GM23338 (cell line): Measurements from ENCODE around the gene DRD4. TPM values are rescaled to one million over a fixed set of nuclear protein-coding genes. Genes with fewer than 3 reads are reported as not detected.

Experiments used
- ATAC-seq: fragments of 200-7000 bp; cut with Tn5 transposase; 3 replicates; pipeline ENCODE4 v1.9.1; 2020
- DNase-seq: peaks from one replicate; pipeline ENCODE4 v3.0.0-alpha.2; 2015; ENCODE audit warnings: low spot score
- H2AFZ ChIP-seq: fragments of 200-600 bp; sonication (generic); 2 replicates; pipeline ENCODE4 v1.8.0; 2016; ENCODE audit warnings: antibody characterized with exemption, mild to moderate bottlenecking, moderate library complexity
- H3F3A ChIP-seq: fragments of 200-600 bp; sonication (generic); replicated peaks from 2 replicates; pipeline ENCODE4 v1.8.0; 2017; ENCODE audit warnings: antibody characterized with exemption, mixed run types, low read depth
- H3K27ac ChIP-seq: fragments of 200-600 bp; sonication (generic); 2 replicates; pipeline ENCODE4 v1.6.1; 2016; ENCODE audit warnings: low read depth
- H3K27me3 ChIP-seq: fragments of 200-600 bp; sonication (generic); 2 replicates; pipeline ENCODE4 v1.8.0; 2016; ENCODE audit warnings: mild to moderate bottlenecking, mixed run types, moderate library complexity; ENCODE audit not compliant: insufficient read depth
- H3K36me3 ChIP-seq: fragments of 200-600 bp; sonication (generic); 2 replicates; pipeline ENCODE4 v1.8.0; 2016; ENCODE audit warnings: mild to moderate bottlenecking; ENCODE audit not compliant: insufficient read depth
- H3K4me1 ChIP-seq: fragments of 200-600 bp; sonication (generic); 2 replicates; pipeline ENCODE4 v1.8.0; 2016; ENCODE audit warnings: mild to moderate bottlenecking, moderate library complexity; ENCODE audit not compliant: insufficient read depth
- H3K4me2 ChIP-seq: fragments of 200-600 bp; sonication (generic); 2 replicates; pipeline ENCODE4 v1.7.1; 2017; ENCODE audit warnings: mixed run types
- H3K4me3 ChIP-seq: fragments of 200-600 bp; sonication (generic); 2 replicates; pipeline ENCODE4 v1.6.1; 2016; ENCODE audit warnings: mixed run types
- H3K79me2 ChIP-seq: fragments of 200-600 bp; sonication (generic); replicated peaks from 2 replicates; pipeline ENCODE4 v1.8.0; 2017; ENCODE audit warnings: mild to moderate bottlenecking; ENCODE audit not compliant: insufficient read depth
- H3K9me2 ChIP-seq: fragments of 200-600 bp; sonication (generic); 2 replicates; pipeline ENCODE4 v1.8.0; 2017; ENCODE audit not compliant: insufficient read depth
- H4K20me1 ChIP-seq: fragments of 200-600 bp; sonication (generic); replicated peaks from 2 replicates; pipeline ENCODE4 v1.8.0; 2017; ENCODE audit warnings: mild to moderate bottlenecking; ENCODE audit not compliant: insufficient read depth
- H3K27ac Mint-ChIP-seq: 2 replicates; pipeline ENCODE4 v1.8.0; 2020; ENCODE audit warnings: inconsistent platforms, mild to moderate bottlenecking, moderate library complexity, mixed read lengths
- H3K27me3 Mint-ChIP-seq: 3 replicates; pipeline ENCODE4 v1.8.0; 2022; ENCODE audit warnings: low read depth, mild to moderate bottlenecking, moderate library complexity, mixed read lengths, inconsistent platforms; ENCODE audit not compliant: insufficient read depth, poor library complexity
- H3K36me3 Mint-ChIP-seq: 3 replicates; pipeline ENCODE4 v1.8.0; 2021; ENCODE audit warnings: low read depth, mild to moderate bottlenecking, inconsistent platforms, moderate library complexity, mixed read lengths
- H3K4me1 Mint-ChIP-seq: 3 replicates; pipeline ENCODE4 v1.8.0; 2020; ENCODE audit warnings: mild to moderate bottlenecking, inconsistent platforms, mixed read lengths
- H3K4me3 Mint-ChIP-seq: 3 replicates; pipeline ENCODE4 v1.8.0; 2021; ENCODE audit warnings: moderate library complexity, mild to moderate bottlenecking, inconsistent platforms, mixed read lengths
- H3K9me3 Mint-ChIP-seq: 3 replicates; pipeline ENCODE4 v1.8.0; 2020; ENCODE audit warnings: moderate library complexity, mild to moderate bottlenecking, inconsistent platforms, mixed read lengths
- CREB1 ChIP-seq: fragments of 250-450 bp; sonication (Bioruptor Pico); IDR thresholded peaks from 2 replicates; pipeline ENCODE4 v1.5.0; 2020; ENCODE audit warnings: low read depth, mild to moderate bottlenecking, moderate library complexity
- ETS1 ChIP-seq: IDR thresholded peaks from 2 replicates; pipeline ENCODE4 v1.6.1; 2016; ENCODE audit warnings: antibody characterized with exemption
- EZH2 ChIP-seq: fragments of 200-600 bp; sonication (generic); IDR thresholded peaks from one replicate; pipeline ENCODE4 v1.8.0; 2017; ENCODE audit warnings: antibody characterized with exemption, mild to moderate bottlenecking, low read depth; ENCODE audit not compliant: unreplicated experiment
- EZH2phosphoT487 ChIP-seq: fragments of 200-600 bp; sonication (generic); IDR thresholded peaks from one replicate; pipeline ENCODE4 v1.8.1; 2018; ENCODE audit warnings: antibody characterized with exemption; ENCODE audit not compliant: unreplicated experiment
- JUNB ChIP-seq: IDR thresholded peaks from one replicate; pipeline ENCODE4 v1.6.1; 2016; ENCODE audit warnings: antibody characterized with exemption; ENCODE audit not compliant: unreplicated experiment
- NANOG ChIP-seq: IDR thresholded peaks from 2 replicates; pipeline ENCODE4 v1.6.1; 2016; ENCODE audit warnings: antibody characterized with exemption, borderline replicate concordance
- POLR2AphosphoS5 ChIP-seq: IDR thresholded peaks from 2 replicates; pipeline ENCODE4 v1.6.1; 2016; ENCODE audit warnings: antibody characterized with exemption, low read depth
- STAT1 ChIP-seq: IDR thresholded peaks from one replicate; pipeline ENCODE4 v1.6.1; 2016; ENCODE audit warnings: antibody characterized with exemption; ENCODE audit not compliant: unreplicated experiment
- ZNF114 ChIP-seq: fragments of 250-450 bp; sonication (Bioruptor Pico); IDR thresholded peaks from 2 replicates; pipeline ENCODE4 v1.5.0; 2020; ENCODE audit warnings: mild to moderate bottlenecking, moderate library complexity
- ZNF331 ChIP-seq: fragments of 250-450 bp; sonication (Bioruptor Pico); IDR thresholded peaks from 2 replicates; pipeline ENCODE4 v1.5.0; 2020; ENCODE audit warnings: low read depth, mild to moderate bottlenecking, moderate library complexity
- polyA plus RNA-seq: library from polyadenylated mRNA; unstranded; fragments of >200 nt; fragmentation: Nextera tagmentation; extraction: Ambion mirVana; gene quantifications from 2 replicates; pipeline ENCODE4 v1.2.1, GENCODE V29; 2016
- total RNA-seq: library from RNA; depleted of rRNA; stranded (reverse); fragments of >200 nt; shearing (Covaris generic); gene quantifications from 2 replicates; pipeline ENCODE4 v1.2.3, GENCODE V29; 2014
- TF ChIP-seq, protein P1 (sequence below): IDR thresholded peaks from one replicate; pipeline ENCODE4 v1.6.1; 2018; ENCODE audit warnings: antibody characterized with exemption; ENCODE audit not compliant: unreplicated experiment
- TF ChIP-seq, protein P2 (sequence below), 2 experiments: fragments of 200-600 bp in 1 of 2; sonication (generic) in 1 of 2; conservative IDR thresholded peaks; 2 replicates each; pipeline versions ENCODE4 v1.5.1 to v1.6.1; 2016 to 2017; ENCODE audit warnings: antibody characterized with exemption in 2 of 2, low read depth in 2 of 2, mild to moderate bottlenecking in 2 of 2, moderate library complexity in 1 of 2

The DRD4 gene
- total and polyA plus RNA-seq, 2 experiments from 2014 or later = 1.0 to 1.8 TPM

GRCh38 chr11:674406-674805, 37.3 kb downstream of the DRD4 start (continued):
- TF ChIP-seq ZNF331 (CRISPR knock-in tag) (no peak), EZH2phosphoT487 (no peak), ETS1 (no peak), POLR2AphosphoS5 (no peak), NANOG (no peak), ZNF114 (CRISPR knock-in tag) (no peak), STAT1 (no peak), EZH2 (no peak), CREB1 (CRISPR knock-in tag) (no peak)
- TF ChIP-seq, protein P1, sequence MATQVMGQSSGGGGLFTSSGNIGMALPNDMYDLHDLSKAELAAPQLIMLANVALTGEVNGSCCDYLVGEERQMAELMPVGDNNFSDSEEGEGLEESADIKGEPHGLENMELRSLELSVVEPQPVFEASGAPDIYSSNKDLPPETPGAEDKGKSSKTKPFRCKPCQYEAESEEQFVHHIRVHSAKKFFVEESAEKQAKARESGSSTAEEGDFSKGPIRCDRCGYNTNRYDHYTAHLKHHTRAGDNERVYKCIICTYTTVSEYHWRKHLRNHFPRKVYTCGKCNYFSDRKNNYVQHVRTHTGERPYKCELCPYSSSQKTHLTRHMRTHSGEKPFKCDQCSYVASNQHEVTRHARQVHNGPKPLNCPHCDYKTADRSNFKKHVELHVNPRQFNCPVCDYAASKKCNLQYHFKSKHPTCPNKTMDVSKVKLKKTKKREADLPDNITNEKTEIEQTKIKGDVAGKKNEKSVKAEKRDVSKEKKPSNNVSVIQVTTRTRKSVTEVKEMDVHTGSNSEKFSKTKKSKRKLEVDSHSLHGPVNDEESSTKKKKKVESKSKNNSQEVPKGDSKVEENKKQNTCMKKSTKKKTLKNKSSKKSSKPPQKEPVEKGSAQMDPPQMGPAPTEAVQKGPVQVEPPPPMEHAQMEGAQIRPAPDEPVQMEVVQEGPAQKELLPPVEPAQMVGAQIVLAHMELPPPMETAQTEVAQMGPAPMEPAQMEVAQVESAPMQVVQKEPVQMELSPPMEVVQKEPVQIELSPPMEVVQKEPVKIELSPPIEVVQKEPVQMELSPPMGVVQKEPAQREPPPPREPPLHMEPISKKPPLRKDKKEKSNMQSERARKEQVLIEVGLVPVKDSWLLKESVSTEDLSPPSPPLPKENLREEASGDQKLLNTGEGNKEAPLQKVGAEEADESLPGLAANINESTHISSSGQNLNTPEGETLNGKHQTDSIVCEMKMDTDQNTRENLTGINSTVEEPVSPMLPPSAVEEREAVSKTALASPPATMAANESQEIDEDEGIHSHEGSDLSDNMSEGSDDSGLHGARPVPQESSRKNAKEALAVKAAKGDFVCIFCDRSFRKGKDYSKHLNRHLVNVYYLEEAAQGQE = no peak
- TF ChIP-seq, protein P2, sequence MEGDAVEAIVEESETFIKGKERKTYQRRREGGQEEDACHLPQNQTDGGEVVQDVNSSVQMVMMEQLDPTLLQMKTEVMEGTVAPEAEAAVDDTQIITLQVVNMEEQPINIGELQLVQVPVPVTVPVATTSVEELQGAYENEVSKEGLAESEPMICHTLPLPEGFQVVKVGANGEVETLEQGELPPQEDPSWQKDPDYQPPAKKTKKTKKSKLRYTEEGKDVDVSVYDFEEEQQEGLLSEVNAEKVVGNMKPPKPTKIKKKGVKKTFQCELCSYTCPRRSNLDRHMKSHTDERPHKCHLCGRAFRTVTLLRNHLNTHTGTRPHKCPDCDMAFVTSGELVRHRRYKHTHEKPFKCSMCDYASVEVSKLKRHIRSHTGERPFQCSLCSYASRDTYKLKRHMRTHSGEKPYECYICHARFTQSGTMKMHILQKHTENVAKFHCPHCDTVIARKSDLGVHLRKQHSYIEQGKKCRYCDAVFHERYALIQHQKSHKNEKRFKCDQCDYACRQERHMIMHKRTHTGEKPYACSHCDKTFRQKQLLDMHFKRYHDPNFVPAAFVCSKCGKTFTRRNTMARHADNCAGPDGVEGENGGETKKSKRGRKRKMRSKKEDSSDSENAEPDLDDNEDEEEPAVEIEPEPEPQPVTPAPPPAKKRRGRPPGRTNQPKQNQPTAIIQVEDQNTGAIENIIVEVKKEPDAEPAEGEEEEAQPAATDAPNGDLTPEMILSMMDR (conservative IDR thresholded peaks at IDR 0.05; ENCODE audit: low read depth in 2 of 2) = no peak

DNA sequence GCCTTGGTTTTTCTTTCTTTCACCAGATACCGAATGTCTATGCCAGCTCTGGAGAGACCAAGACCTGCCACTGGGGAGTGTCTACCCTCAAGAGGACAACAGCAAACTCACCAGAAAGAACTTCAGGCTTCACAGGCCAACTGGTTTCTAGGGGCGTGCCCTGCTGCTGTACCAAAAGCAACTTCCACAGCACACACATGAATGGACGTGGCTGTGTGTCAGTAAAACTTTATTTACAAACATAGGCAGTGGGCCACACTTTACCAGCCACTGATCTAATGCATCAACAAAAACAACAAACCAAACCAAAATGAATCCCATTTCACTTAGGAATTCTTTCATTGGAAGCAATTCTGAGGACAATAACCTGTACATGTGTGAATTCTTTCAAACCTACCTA, 41.2 kb downstream of the DRD4 start:
- H2AFZ ChIP-seq = no peak overlapping the region
- H3K4me2 ChIP-seq = no peak overlapping the region
- H3K4me3 Mint-ChIP-seq = no peak overlapping the region
- no peaks in the 10 kb centered on the region for H3K27me3 ChIP-seq
- no peaks in the 10 kb centered on the region; the same call in 1 of the 2 replicates for H3K79me2 ChIP-seq
- no peak for ATAC-seq
- TF ChIP-seq JUNB (no peak), EZH2phosphoT487 (no peak), STAT1 (no peak), ZNF331 (CRISPR knock-in tag) (no peak), POLR2AphosphoS5 (no peak)
- TF ChIP-seq, protein P1 = no peak
- no peak overlapping the region for H3K27ac Mint-ChIP-seq
- H4K20me1 ChIP-seq = no peaks in the 10 kb centered on the region; the same call in 1 of the 2 replicates
- H3K36me3 ChIP-seq = peaks cover 19% of the 10 kb centered on the region
- peaks cover under 1% of the 10 kb centered on the region; the same call in 1 of the 2 replicates for H3K4me1 ChIP-seq
- DNase-seq = no peak
- H3K4me3 ChIP-seq = no peak overlapping the region
- no peaks in the 10 kb centered on the region for H3K9me2 ChIP-seq
- H3K4me1 Mint-ChIP-seq = peaks cover 4% of the 10 kb centered on the region
- no peak overlapping the region for H3K27ac ChIP-seq
- H3K9me3 Mint-ChIP-seq = no peaks in the 10 kb centered on the region
- H3K27me3 Mint-ChIP-seq = no peaks in the 10 kb centered on the region
- H3F3A ChIP-seq = peaks cover 24% of the 10 kb centered on the region; the same call in 1 of the 2 replicates
- H3K36me3 Mint-ChIP-seq = peaks cover 69% of the 10 kb centered on the region
